ENCODE results near the gene NIPA2.

NIPA2 gene

GRCh38 chr15:22916606-22917350, 78.3 kb downstream of the NIPA2 start:
- Histone ChIP-seq H3K27ac (no peak overlapping the region), H3K4me3 (no peak overlapping the region)
- no peak for DNase-seq (ENCODE audit: low spot score)
- TF ChIP-seq, protein P1, sequence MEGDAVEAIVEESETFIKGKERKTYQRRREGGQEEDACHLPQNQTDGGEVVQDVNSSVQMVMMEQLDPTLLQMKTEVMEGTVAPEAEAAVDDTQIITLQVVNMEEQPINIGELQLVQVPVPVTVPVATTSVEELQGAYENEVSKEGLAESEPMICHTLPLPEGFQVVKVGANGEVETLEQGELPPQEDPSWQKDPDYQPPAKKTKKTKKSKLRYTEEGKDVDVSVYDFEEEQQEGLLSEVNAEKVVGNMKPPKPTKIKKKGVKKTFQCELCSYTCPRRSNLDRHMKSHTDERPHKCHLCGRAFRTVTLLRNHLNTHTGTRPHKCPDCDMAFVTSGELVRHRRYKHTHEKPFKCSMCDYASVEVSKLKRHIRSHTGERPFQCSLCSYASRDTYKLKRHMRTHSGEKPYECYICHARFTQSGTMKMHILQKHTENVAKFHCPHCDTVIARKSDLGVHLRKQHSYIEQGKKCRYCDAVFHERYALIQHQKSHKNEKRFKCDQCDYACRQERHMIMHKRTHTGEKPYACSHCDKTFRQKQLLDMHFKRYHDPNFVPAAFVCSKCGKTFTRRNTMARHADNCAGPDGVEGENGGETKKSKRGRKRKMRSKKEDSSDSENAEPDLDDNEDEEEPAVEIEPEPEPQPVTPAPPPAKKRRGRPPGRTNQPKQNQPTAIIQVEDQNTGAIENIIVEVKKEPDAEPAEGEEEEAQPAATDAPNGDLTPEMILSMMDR (IDR thresholded peaks at IDR 0.05), result no peak

GRCh38 chr15:22917556-22917955, 79.1 kb downstream of the NIPA2 start:
- TF ChIP-seq, protein P1 (IDR thresholded peaks at IDR 0.05), result no peak
- no peak overlapping the region for H3K27ac ChIP-seq
- no peak for DNase-seq (ENCODE audit: low spot score)
- no peak overlapping the region for H3K4me3 ChIP-seq

Measured in coronary artery (tissue), 2 donors.